Spinal cord (tissue), 10 donors: ENCODE results near the gene PKD1L1. TPM values are rescaled to one million over a fixed set of nuclear protein-coding genes. Genes with fewer than 3 reads are reported as not detected.

ENCODE experiments used
- DNase-seq, 6 donors: peaks; one replicate each; pipeline versions ENCODE4 v3.0.0 to v3.0.0-alpha.2; 2013 to 2015; ENCODE audit warnings: low spot score in 6 of 6, low read depth in 4 of 6
- H3K27ac ChIP-seq: one replicate; pipeline ENCODE4 v1.5.1; 2013; ENCODE audit warnings: low read depth, low read length, control low read depth
- H3K27me3 ChIP-seq: one replicate; pipeline ENCODE4 v1.6.1; 2013; ENCODE audit warnings: low read length; ENCODE audit not compliant: control insufficient read depth, insufficient read depth
- H3K36me3 ChIP-seq: one replicate; pipeline ENCODE4 v1.6.1; 2013; ENCODE audit warnings: low read length; ENCODE audit not compliant: control insufficient read depth, insufficient read depth
- H3K4me1 ChIP-seq: one replicate; pipeline ENCODE4 v1.6.1; 2013; ENCODE audit warnings: low read length; ENCODE audit not compliant: control insufficient read depth, insufficient read depth
- H3K4me3 ChIP-seq: one replicate; pipeline ENCODE4 v1.5.1; 2013; ENCODE audit warnings: low read depth, low read length, control low read depth
- H3K9me3 ChIP-seq: one replicate; pipeline ENCODE4 v1.6.1; 2013; ENCODE audit warnings: low read length; ENCODE audit not compliant: control insufficient read depth, insufficient read depth
- WGBS: methylation state at CpG from one replicate; pipeline ENCODE4 v1.1.5; 2013; ENCODE audit warnings: missing lambda C conversion rate; ENCODE audit not compliant: insufficient coverage; 5-methylcytosine and 5-hydroxymethylcytosine counted together
- polyA plus RNA-seq, 2 donors: library from polyadenylated mRNA; unstranded; fragments of 120-200 nt; gene quantifications; one replicate each; pipeline ENCODE4 v1.2.1, GENCODE V29; 2013; ENCODE audit not compliant: insufficient read length in 2 of 2
- total RNA-seq, 2 donors: library from RNA; depleted of rRNA in 1 of 2; stranded (reverse); fragments of 120-200 nt in 1 of 2; fragments of >200 nt in 1 of 2; gene quantifications; one replicate each; pipeline versions ENCODE4 v1.2.3 to v1.2.4, GENCODE V29; 2013 to 2014
- donor health status: healthy.

Gene PKD1L1
- total and polyA plus RNA-seq, 4 donors = 0.44 to 1.4 (median 1.1) TPM

GRCh38 chr7:47941136-47941844, 7.0 kb downstream of the PKD1L1 start:
- no peak overlapping the region for H3K4me3 ChIP-seq
- peaks cover 26% of the 10 kb centered on the region for H3K4me1 ChIP-seq
- no peaks in the 10 kb centered on the region for H3K9me3 ChIP-seq
- H3K27me3 ChIP-seq = no peaks in the 10 kb centered on the region
- DNase-seq = no peak
- no peak overlapping the region for H3K27ac ChIP-seq
- WGBS = 79% methylated on average over 6 of the region's 9 CpGs
- no peaks in the 10 kb centered on the region for H3K36me3 ChIP-seq

GRCh38 chr7:47940088-47941013, 7.9 kb downstream of the PKD1L1 start:
- DNase-seq = peak in 1 of 6 donors; percentile 21
- Histone ChIP-seq H3K4me3 (no peak overlapping the region), H3K36me3 (no peaks in the 10 kb centered on the region), H3K9me3 (no peaks in the 10 kb centered on the region), H3K27me3 (no peaks in the 10 kb centered on the region), H3K27ac (no peak overlapping the region), H3K4me1 (peaks cover 30% of the 10 kb centered on the region)
- WGBS = 71% methylated on average over 11 of the region's 14 CpGs

- Histone ChIP-seq H3K27me3 (no peaks in the 10 kb centered on the region), H3K4me3 (no peak overlapping the region), H3K9me3 (no peaks in the 10 kb centered on the region), H3K36me3 (no peaks in the 10 kb centered on the region), H3K27ac (no peak overlapping the region), H3K4me1 (peaks cover 36% of the 10 kb centered on the region)
- DNase-seq = no peak
- 94% methylated on average over 7 of the region's 7 CpGs for WGBS
These were observed 8.7 kb downstream of the PKD1L1 start for GRCh38 chr7:47939425-47940036.

GRCh38 chr7:47938574-47939165, 9.6 kb downstream of the PKD1L1 start:
- H3K4me1 ChIP-seq = peaks cover 37% of the 10 kb centered on the region
- no peak overlapping the region for H3K4me3 ChIP-seq
- 98% methylated on average over 4 of the region's 6 CpGs for WGBS
- no peaks in the 10 kb centered on the region for H3K9me3 ChIP-seq
- no peak overlapping the region for H3K27ac ChIP-seq
- H3K36me3 ChIP-seq = no peaks in the 10 kb centered on the region
- peak in 1 of 6 donors; percentile 28 for DNase-seq
- no peaks in the 10 kb centered on the region for H3K27me3 ChIP-seq

GRCh38 chr7:47937711-47938573, 10.3 kb downstream of the PKD1L1 start:
- H3K27ac ChIP-seq = no peak overlapping the region
- WGBS = 81% methylated on average over 9 of the region's 11 CpGs
- no peaks in the 10 kb centered on the region for H3K27me3 ChIP-seq
- H3K4me1 ChIP-seq = peaks cover 37% of the 10 kb centered on the region
- H3K9me3 ChIP-seq = no peaks in the 10 kb centered on the region
- no peak overlapping the region for H3K4me3 ChIP-seq
- no peaks in the 10 kb centered on the region for H3K36me3 ChIP-seq
- no peak for DNase-seq

GRCh38 chr7:47937065-47937687, 11.1 kb downstream of the PKD1L1 start:
- DNase-seq = no peak
- Histone ChIP-seq H3K27me3 (no peaks in the 10 kb centered on the region), H3K9me3 (no peaks in the 10 kb centered on the region), H3K27ac (no peak overlapping the region), H3K4me3 (no peak overlapping the region), H3K36me3 (no peaks in the 10 kb centered on the region), H3K4me1 (peaks cover 37% of the 10 kb centered on the region)
- 62% methylated on average over 9 of the region's 17 CpGs for WGBS

- H3K27ac ChIP-seq = no peak overlapping the region
- no peaks in the 10 kb centered on the region for H3K9me3 ChIP-seq
- no peaks in the 10 kb centered on the region for H3K36me3 ChIP-seq
- H3K4me1 ChIP-seq = peaks cover 36% of the 10 kb centered on the region
- H3K4me3 ChIP-seq = no peak overlapping the region
- WGBS = no CpG with 5 or more reads among the region's 4 CpGs
- DNase-seq = peak in 1 of 6 donors; percentile 80
- H3K27me3 ChIP-seq = no peaks in the 10 kb centered on the region
These were observed 11.9 kb downstream of the PKD1L1 start for GRCh38 chr7:47936323-47936722.

- 93% methylated on average over 8 of the region's 10 CpGs for WGBS
- DNase-seq = no peak
- peaks cover 31% of the 10 kb centered on the region for H3K4me1 ChIP-seq
- no peaks in the 10 kb centered on the region for H3K36me3 ChIP-seq
- no peaks in the 10 kb centered on the region for H3K27me3 ChIP-seq
- no peak overlapping the region for H3K4me3 ChIP-seq
- H3K27ac ChIP-seq = no peak overlapping the region
- H3K9me3 ChIP-seq = no peaks in the 10 kb centered on the region
These were observed 12.9 kb downstream of the PKD1L1 start for GRCh38 chr7:47935336-47935735.
